Glomerular endothelial cell (primary cell): ENCODE results near the gene HTRA3. TPM values are rescaled to one million over a fixed set of nuclear protein-coding genes. Genes with fewer than 3 reads are reported as not detected.
"Not testable (repeated sequence)": the region's sequence is repeated elsewhere in the genome, so short reads cannot be mapped to it uniquely, and the experiment has no call there.

Experiments used
- DNase-seq: peaks from one replicate; pipeline ENCODE4 v3.0.0-alpha.2; 2011; ENCODE audit warnings: low read depth, low spot score; ENCODE audit errors: extremely low read depth
- total RNA-seq: library from RNA; depleted of rRNA; stranded (reverse); fragments of >200 nt; gene quantifications from 2 replicates; pipeline ENCODE4 v1.2.3, GENCODE V29; 2015

The HTRA3 gene
- total RNA-seq, 1 donor from 2014 or later: 74.5 TPM

GRCh38 chr4:8336412-8337075 lies 67.0 kb downstream of the HTRA3 start:
- DNase-seq: no peak

DNA sequence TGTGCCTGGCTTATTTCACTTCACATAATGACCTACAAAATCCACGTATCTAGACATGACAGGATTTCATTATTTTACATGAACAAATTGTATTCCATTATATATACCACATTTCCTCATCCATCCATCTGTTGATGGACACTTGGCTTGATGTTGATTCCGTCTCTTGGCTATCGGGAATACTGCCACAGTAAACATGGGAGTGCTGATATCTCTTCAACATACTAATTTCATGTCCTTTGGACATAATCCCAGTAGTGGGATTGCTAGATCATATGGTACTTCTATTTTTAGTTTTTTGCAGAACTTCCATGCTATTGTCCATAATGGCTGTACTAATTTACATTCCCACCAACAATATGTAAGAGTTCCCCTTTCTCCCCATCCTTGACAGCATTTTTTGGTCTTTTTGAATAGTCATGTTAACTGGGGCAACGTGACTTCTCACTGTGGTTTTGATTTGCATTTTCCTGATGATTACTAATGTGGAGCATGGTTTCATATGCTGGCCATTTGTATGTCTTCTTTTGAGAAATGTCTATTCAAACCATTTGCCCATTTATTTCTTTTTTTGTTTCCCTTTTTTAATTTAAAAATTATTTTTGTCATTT lies 68.9 kb downstream of the HTRA3 start:
- DNase-seq: no peak

GRCh38 chr4:8340781-8341241 lies 71.3 kb downstream of the HTRA3 start:
- DNase-seq: no peak

DNA sequence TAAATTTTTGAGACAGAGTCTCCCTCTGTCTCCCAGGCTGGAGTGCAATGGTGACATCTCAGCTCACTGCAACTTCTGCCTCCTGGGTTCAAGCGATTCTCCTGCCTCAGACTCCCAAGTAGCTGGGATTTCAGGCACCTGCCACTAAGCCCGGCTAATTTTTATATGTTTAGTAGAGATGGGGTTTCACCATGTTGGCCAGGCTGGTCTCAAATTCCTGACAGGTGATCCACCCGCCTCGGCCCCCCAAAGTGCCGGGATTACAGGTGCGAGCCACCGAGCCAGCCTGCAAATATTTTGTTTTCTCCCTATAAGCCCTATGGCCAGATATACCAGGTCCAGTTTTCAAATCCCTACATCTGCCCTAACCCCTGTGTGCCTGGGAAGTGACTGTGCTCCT lies 71.7 kb downstream of the HTRA3 start:
- not testable (repeated sequence) for DNase-seq

DNA sequence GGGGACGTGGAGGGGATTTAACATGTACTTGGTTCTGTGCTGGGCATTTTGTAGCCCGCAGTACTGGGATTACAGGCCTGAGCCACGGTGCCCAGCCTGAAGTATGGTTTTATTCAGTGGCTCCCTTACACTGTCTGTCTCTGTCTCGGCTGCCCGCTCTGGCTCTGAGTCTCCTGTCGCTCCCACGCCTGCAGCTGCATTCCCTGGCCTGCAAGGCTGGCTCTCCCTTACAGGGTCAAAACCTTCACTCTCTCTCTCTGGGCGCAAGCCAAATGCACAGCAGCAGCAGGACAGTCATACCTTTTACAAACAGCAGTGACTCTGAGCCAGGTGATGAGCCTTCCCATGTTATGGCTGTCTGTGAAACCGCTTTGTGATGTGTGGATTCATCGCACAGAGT lies 72.1 kb downstream of the HTRA3 start:
- no peak for DNase-seq

DNA sequence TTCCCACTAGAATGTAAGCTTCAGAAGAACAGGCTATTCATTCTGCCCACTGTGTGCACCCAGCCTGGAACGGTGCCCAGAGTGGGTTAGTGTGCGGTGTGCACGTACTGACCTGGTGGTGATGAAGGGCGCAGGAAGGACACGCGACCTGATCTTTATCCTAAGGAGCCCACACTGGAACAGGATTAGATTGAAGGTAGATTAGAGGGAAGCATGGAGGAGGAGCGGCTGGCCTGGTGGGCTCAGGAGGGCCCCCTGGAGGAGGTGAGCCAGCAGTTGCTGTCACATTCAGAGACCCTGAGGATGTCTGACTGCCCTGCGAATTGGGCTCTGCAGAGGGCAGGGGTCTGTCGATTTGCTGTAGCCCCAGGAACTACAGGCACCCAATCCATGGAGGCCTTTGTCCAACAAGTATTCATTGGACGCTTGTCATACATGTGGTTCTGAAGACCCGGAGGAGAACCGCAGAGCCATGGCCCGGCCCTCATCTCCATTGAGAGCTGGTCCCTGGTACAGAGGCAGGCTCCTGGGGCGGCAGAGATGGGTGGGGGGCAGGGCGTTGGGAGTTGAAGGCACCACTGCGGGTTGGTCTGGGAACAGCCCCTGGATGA lies 73.2 kb downstream of the HTRA3 start:
- DNase-seq: no peak

DNA sequence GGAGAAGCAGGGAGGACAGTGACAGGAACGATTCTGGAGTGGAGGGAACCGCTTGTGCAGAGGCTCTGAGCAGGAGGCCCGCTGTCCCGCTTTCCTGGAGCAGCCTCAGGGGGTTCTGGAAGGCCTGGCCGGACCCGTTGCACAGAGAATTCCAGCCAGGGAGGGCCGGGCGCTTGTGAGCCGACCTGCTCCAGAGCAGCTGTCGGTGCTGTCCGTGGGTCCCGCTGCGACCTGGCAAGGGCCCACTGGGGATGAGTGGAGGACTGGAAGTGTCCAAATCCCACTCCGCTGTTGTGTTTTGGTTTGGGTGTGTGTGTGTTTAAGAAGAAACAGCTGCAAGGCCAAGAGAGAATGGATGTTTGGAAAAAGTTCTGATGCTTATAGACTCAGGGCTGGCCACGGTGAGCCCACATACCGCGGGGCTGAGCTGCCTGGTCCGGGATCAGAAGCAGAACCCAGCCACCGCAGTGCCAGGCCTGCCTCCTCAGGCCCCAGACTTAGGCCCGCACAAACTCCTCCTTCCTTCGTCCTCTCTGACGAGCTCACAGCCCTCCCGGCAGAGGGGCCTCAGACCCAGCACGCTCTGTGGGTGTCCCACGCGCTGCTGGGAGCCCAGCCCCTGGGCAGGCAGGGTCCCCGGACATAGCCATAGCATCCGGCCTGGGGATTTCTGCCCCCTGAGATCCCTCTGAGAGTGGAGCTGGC lies 73.9 kb downstream of the HTRA3 start:
- DNase-seq: no peak

DNA sequence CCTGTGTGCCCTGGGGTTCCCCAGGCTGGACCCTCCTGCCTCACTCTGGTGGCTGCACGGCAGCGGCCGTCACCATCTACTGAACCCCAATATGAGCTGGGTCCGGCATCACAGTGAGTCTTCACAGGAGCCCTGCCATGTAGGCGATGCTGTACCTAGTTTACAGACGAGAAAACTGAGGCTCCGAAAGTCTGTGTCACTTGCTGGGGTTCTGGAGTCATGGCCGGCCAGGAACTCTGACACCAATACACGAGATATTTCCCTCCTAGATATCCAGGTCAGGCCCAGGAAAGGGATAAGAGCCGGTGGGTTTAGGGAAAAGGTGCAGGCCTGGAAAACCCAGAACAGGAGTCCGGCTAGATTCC lies 74.4 kb downstream of the HTRA3 start:
- DNase-seq: no peak

DNA sequence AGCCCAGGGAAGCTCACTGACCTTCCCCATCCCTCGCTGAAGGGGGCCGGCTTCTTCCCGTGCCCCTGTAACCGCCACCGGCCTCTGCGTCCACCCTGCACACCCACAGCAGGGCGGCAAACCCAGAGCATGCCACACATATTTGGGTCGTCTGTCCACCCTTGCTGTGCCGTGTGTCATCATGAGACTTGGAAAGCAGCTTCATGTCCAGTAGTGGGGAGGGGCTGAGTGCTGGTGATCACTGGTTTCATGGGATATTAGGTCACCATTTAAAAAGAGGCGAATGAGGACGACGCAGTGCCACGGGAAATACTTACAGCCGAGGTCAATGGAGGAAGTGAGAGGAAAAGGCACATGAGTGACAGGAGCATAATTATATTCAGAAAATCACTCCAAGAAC lies 74.8 kb downstream of the HTRA3 start:
- DNase-seq: no peak

- no peak for DNase-seq
Measured at GRCh38 chr4:8345053-8345945, 75.7 kb downstream of the HTRA3 start.

DNA sequence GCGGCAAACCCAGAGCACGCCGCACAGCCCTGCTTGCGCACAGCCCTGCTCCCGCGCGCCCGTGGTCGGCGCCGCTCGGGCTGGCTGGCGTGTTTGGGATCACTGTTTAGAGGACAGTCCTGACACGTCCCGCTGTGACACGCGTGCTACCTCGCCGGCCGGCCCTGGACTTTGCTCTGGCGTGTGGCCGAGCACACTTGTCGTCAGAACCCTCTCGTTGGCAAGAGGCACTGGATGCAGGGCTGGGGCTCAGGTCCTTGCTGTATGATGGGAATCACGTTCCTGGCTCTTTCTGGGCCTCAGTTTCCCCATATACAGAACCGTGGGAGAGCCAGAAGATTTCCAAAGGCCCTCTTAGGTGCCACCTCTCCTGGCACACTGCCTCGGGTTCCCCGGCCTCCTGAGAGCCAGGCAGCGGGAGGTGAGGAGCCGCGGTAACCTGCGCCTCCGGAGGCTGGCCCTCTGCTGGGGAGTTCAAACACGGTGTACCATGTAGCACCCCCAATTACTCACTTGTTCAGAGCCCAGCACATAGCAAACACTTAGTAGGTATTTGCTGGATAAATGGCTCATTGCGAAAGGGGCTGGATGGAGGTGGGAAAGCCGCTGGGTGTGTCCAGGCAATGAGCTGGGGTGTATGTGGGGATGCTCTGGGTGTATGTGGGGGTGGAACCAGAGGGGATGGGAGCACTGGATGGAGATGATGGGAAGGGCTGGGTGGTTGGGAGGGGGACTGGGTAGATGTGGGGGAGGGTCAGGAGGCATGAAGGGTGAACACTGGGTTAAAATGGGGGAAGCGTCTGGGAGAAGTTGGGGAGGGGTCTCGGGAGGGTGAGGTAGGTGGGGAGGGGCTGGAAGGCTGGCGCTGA lies 76.6 kb downstream of the HTRA3 start:
- no peak for DNase-seq

GRCh38 chr4:8346838-8347605 lies 77.5 kb downstream of the HTRA3 start:
- DNase-seq: no peak

DNA sequence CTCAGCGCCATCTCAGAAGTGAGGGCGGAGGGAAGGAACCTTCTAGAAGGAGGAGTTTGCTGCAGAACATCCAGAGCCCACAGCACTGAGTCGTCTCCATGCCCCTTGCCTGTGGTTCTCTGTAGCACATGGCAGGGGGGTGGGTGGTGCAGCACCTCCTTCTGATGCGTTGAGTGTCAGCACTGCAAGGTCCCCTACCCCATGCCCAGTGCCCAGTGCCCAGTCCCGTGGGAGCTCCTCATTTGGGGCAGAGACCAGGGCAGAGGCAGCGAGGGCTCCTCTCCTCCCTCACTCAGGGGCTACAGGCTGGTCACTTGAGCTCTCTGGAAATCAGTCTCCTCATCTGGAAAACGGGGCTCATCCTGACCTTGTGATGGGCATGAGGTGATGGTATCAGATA lies 78.1 kb downstream of the HTRA3 start:
- DNase-seq: no peak

DNA sequence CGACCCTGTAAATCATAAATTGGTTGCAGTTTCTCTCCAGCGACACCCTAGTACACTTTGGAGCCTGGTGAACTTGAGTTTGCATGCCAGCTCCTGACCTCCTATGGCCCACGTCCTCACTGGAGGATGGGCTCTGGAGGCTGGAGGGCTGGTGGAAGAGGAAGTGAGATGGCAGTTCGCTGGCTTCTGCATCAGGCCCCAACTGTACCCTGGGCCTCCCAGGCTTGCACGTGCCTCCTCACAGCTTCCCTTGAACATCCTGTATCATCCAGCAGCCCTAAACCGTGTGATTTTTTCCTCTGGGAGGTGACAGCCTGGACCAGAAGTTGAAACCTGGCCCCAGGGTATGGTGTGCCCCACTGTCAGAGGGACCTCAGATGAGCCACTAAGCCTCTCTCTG lies 78.5 kb downstream of the HTRA3 start:
- DNase-seq: no peak

- not testable (repeated sequence) for DNase-seq
Measured at GRCh38 chr4:8349236-8349635, 79.7 kb downstream of the HTRA3 start.

GRCh38 chr4:8349664-8350236 lies 80.2 kb downstream of the HTRA3 start:
- no peak for DNase-seq

DNA sequence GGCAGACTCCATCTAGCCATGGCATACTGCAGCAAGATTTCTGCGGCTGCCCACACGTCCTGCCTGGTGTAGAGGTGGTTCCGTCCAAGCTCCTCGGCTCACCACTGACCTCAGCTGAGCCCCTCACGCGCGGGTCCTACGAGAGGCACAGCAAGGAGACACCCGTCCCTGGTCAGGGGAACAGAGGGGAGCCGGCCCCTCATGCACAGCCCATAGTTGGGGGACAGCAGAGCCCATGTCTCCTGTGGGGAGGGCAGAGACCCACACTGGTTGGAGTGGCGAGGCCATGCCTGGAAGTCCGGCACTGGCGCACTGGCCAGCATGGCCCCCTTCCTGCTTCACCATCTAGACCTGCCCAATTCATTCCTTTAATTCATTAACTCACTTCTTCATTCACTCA lies 80.8 kb downstream of the HTRA3 start:
- DNase-seq: no peak

GRCh38 chr4:8350841-8351461 lies 81.4 kb downstream of the HTRA3 start:
- no peak for DNase-seq
